GM03348 (cell line): ENCODE measurements around the gene CHKB.

Source experiments
- DNase-seq: peaks from one replicate; pipeline ENCODE4 v3.0.0; 2012; ENCODE audit warnings: low spot score

The CHKB gene

GRCh38 chr22:50572965-50573364 is 9.7 kb downstream of the CHKB start:
- no peak for DNase-seq

GRCh38 chr22:50571264-50572175 is 11.1 kb downstream of the CHKB start:
- no peak for DNase-seq

- DNase-seq = no peak
These were observed 11.8 kb downstream of the CHKB start for GRCh38 chr22:50570861-50571260.

- no peak for DNase-seq
These were observed 12.6 kb downstream of the CHKB start for GRCh38 chr22:50569896-50570535.

- DNase-seq = no peak
These were observed 13.6 kb downstream of the CHKB start for GRCh38 chr22:50569041-50569459.

GRCh38 chr22:50568626-50569025 is 14.0 kb downstream of the CHKB start:
- no peak for DNase-seq

- no peak for DNase-seq
These were observed 14.9 kb downstream of the CHKB start for GRCh38 chr22:50567721-50568252.

- no peak for DNase-seq
These were observed 18.4 kb downstream of the CHKB start for GRCh38 chr22:50564289-50564688.

- no peak for DNase-seq
These were observed 19.1 kb downstream of the CHKB start for GRCh38 chr22:50563413-50564160.

GRCh38 chr22:50562523-50563412 is 19.9 kb downstream of the CHKB start, which contains the start of gene SYCE3:
SYCE3 (minus strand) TSS chr22:50562919; CDS start chr22:50556405, 6,514 bp downstream.
- peak; percentile 97 for DNase-seq

- DNase-seq = no peak
These were observed 21.0 kb downstream of the CHKB start for GRCh38 chr22:50561401-50562358.

- DNase-seq = no peak
These were observed 22.6 kb downstream of the CHKB start for GRCh38 chr22:50560034-50560433.

GRCh38 chr22:50556703-50557102 is 25.9 kb downstream of the CHKB start:
- no peak for DNase-seq

GRCh38 chr22:50553310-50553709 is 29.3 kb downstream of the CHKB start:
- DNase-seq = no peak

GRCh38 chr22:50551160-50551752 is 31.4 kb downstream of the CHKB start:
- DNase-seq = no peak

GRCh38 chr22:50550395-50550794 is 32.3 kb downstream of the CHKB start:
- DNase-seq = no peak

- peak; percentile 18 for DNase-seq
These were observed 33.5 kb downstream of the CHKB start for GRCh38 chr22:50548921-50549790.

- no peak for DNase-seq
These were observed 34.4 kb downstream of the CHKB start for GRCh38 chr22:50548040-50548920.
